HG02588 (cell line): ENCODE results near the gene OXLD1.

Experiments used
- ATAC-seq: cut with Tn5 transposase; IDR thresholded peaks from one replicate; pipeline ENCODE4 v1.9.1; 2021; ENCODE audit warnings: mild to moderate bottlenecking, moderate library complexity; ENCODE audit not compliant: unreplicated experiment

The OXLD1 gene

DNA sequence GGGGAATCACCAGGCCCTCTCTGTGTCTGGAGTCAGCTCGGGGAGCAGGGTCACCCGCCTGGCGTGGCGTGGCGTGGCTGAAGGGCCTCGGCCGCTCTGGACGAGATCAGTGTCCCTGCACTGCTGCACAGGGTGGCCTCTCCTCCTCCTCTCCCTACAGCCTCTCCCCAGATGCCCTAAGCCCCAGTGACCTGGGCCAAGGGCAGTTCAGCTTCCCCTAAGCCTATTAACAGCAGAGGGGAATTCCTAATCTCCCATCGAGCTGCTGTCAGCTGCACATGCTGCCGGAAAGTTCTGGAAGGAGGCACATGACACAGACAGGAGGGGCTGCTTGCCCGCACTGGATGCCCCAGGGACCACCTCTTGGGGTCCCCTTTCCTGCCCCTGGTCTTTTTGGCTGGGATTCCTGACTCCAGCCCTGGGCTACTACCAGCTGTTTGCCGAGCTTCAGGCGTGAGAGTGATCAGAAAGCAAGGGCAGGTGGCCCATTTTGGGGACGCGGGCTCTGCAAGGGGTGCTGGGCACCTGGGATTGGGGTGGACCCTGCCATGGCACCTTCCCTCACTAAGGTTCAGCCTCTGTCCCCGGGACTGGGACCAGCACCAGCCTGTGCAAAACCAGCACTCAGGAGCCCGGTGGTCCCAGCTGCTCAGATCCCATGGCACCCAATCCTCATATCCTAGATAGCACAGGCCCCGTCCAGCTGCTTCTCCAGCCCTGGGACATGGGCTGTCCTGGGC is 10.9 kb downstream of the OXLD1 start:
- no peak for ATAC-seq

DNA sequence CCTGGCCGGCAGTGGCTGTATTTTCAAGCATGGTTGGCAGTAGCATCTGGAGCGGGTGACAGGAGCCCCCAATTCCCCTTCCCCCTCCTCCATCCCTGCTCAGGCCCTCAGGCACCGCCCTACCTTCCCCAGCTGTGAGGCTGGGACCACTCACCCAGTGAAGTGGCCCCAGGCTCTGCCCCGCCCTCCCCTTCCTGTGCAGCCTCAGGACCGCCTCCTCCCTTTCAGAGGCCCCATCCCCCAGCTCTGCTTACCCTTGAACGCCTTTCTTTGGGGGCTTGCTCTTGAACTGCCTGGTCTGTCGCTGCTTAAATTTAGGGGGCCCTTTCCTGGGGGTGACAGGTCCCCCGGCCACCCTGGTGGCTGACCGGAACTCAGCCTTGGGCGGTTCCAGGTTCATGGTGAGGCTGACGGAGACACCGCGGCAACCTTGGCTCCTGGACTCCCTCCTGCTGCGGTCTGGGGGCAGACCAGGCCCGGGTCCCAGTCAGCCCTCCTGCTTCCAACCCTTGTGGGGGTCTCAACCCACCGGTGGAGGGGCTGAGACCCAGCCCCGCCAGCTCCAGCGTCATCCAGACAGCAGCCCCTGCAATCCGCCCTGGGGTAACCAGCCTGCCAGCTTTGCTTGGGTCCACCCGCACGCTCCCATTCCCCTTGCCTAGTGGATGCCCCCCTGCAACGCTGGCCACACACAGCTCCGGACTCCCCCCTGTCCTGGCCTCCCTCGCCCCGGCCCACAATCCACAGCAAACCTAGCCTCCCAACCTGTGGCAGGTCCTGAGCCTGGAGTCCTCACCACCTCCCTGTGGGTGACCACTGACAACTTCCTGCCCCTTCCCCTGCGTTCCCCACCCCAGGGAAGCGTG is 13.3 kb downstream of the OXLD1 start:
- no peak for ATAC-seq

DNA sequence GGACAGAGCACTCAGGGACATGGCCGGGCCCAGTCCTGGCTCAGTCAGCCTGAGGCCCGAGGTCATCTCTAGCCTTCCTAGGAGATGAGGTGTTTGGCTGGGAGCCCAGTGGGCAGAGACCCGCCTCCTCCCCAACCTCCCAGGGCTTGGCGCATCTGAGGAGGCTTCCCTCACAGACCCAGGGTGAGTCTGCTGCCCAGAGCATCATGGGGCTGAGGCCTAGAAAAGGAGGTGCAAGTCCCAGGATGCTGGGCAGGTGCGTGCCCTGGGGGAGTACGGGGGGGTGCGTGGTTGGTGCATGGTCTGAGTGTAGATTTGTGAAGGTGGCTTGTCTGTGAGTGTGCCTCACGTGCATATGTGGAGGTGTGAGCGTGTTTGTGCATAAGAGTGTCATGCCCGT is 14.7 kb downstream of the OXLD1 start:
- ATAC-seq: no peak

DNA sequence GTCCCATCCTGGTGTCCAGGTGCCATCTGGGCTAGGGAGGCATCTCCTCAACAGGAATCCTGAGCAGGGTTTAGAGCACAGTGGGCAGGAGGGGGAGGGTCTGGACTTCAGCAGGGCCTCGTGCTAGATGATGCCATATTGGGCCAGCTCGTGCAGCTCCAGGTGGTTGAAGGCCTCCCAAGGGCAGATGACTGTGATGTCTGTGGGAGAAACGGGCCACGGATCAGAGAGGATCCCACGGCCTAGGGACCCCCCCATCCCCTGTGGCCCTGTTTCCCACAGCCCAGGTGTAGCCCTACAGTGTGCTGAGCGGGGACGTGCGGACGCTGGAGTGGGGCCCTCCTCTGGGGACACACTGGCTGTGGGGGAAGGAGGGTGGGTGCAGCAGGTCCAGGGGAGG is 15.5 kb downstream of the OXLD1 start:
- ATAC-seq: no peak

DNA sequence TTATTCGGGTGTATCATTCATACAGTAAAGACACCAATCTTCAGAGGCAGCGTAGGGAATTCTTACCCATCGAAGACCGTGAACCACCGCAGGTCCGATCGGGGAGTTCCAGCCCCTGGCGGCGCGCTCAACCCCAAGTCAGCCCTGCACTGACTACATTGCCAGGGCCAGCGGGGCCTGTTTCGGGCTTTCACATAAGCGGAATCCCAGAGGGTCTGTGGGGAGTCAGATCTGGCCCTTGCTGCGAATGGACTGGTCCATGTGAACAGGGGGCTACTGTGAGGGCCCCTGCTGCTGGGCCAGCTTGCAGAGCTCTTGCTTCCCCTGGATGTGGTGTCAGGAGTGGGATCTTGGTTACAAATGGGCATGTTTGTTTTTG is 17.7 kb downstream of the OXLD1 start:
- no peak for ATAC-seq

DNA sequence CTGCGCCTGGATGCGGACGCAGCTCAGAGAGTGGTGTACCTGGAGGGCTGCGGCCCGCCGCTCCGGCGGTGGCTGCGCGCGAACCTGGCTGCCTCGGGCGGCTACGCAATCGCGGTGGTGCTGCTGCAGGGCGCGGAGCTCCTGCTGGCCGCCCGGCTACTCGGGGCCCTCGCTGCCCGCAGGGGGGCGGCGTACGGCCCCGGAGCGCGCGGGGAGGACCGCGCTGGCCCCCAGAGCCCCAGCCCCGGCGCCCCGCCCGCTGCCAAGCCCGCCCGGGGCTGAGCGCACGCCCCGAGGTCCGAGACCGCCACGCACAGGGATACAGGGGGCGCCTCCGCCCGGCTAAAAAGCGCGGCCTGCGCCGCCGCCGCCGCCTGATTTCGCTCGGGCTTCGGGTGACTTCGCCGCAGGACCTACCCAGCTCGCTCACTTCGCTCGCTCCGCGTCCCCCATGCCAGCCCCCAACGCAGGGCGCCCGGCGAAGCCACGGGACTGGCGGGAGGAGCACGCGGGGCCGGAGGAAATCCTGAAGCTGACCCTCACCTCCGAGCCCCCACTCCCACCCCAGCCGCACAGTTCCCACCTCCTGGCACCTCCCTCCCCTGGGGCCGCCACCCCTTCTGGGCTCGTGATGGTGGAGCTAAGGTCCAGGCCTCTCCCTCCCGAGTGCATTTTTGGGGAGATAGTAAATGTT is 18.2 kb downstream of the OXLD1 start:
- no peak for ATAC-seq

DNA sequence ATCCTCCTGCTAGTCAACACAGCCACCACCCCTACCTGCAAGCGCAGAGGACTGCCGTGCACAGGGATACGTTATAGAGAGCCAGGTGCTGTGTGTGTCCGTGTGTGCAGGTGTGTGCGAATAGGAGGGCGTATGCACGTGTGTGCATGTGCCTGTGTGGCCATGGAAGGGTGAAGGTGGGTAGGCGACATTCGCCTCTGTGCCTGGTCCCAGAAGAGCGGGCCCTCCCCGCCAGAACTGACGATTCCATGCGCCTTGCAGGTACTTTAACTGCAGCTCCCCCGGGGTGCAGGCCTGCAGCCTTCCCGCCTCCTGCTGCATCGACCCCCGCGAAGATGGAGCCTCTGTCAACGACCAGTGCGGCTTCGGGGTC is 18.8 kb downstream of the OXLD1 start:
- ATAC-seq: no peak

DNA sequence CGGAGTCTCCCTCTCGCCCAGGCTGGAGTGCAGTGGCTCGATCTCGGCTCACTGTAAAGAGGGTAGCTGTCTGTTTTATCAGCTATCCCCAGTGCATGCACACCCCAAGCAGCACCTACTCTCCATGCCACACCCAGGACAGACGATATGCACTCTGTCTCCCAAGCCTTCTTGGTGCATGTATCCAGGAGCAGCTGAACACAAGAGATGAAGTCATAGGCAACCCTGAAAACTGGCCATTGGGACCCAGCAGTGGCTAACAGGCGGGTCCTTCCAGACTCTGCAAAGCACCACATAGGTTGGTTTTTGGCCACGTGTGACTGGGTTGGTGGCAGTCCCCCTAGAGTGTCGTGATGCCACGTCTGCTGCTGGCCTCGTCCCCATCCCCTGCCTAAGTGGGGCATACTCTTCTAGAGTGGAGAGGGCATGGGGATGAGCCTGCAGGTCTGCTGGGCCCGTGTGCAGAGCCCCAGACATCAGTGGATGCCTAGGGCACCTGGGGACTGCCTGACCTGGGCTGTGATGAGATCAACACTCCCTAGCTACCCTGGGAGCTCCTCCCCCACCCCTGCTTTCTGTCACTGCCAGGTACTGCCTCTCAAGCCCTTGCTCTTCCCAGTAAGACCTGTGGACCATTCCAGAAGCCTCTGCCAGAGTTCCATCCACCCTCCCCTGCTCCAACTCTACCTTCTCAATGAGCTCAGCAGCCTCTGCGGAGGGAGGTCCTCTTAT is 19.4 kb downstream of the OXLD1 start:
- no peak for ATAC-seq

DNA sequence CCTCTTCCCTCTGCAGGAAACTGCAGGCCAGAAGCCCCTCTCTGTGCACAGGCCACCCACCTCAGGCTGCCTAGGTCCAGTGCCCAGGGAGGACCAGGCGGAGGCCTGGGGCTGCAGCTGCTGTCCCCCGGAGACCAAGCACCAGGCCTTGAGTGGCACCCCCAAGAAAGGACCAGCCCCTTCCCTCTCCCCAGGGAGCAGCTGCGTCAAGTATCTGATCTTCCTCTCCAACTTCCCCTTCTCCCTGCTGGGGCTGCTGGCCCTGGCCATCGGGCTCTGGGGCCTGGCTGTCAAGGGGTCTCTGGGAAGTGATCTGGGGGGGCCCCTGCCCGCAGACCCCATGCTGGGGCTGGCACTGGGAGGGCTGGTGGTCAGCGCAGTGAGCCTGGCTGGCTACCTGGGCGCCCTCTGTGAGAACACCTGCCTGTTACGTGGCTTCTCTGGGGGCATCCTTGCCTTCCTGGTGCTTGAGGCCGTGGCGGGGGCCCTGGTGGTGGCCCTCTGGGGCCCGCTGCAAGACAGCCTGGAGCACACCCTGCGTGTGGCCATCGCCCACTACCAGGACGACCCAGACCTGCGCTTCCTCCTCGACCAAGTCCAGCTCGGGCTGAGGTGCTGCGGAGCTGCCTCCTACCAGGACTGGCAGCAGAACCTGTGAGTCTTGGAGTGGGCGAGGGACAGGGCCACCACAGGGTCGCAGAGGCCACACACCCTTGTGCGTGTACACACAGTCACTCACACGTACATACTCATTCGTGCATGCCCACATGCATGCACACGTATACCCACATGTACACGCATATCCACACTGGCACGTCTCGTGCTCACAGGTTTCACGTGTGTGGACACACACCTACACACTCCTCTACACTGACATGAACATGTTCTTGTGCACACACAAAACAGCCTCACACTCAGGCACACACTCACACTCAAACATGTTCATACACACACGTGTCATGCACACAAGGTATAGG is 21.1 kb downstream of the OXLD1 start:
- no peak for ATAC-seq

DNA sequence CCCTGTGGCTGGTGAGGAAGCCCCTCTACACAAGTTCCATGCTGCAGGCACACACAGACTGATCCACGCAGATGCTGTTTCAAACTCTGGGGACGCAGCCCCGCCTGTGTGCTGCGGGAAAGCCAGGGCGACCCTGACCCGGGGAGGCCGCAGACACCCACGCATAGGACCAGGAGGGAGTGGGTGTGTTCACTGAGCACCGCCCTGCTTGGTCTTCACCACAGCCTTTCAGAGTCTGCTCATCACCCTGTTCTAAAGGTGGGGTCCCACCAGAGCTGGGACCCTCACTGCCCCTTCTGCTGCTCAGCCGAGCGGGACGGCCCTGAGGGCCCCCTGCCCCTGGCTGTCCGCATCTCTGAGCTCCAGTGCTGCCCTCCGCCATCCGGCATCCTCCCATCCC is 21.9 kb downstream of the OXLD1 start:
- no peak for ATAC-seq

DNA sequence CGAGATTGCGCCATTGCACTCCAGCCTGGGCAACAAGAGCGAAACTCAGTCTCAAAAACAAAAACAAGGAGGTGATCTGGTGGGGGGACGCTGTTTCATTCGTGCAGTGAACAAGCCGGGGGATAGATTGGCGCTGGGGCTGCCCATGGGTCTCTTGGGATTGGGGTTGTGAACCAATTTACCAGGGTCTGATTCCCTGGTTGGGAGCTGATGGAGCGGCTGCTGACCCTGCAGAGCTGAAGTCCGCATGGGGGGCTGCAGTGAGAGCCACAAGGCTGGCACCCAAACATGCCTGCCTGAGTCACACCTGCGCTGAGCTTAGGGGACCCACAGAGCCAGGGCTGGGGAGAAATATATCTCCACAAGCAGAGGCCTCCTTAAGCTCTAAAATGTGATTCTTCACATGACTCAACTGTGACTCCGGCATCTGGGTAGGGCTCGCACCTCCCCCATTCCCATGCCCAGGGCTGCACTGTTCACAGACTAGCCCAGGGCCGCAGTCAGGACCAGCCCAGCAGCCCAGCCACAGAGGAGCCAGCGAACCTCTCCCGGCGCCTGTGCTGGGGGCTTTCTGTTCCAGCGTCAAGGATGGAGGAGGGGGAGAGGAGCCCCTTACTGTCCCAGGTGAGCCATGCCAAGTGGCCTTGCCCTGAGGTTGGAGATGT is 24.4 kb downstream of the OXLD1 start:
- ATAC-seq: no peak

DNA sequence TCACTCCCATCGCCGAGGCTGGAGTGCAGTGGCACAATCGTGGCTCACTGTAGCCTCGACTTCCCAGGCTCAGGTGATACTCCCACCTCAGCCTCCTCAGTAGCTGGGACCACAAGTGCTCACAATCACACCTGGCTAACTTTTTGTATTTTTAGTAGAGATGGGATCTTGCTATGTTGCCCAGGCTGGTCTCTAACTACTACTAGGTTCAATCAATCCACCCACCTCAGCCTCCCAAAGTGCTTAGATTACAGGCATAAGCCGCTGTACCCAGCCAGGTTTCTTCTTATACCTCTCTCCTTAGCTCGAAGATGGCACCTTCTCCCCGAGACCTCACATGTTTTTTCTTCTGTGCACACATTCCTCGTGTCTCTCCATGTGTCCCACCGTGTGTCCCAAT is 26.4 kb downstream of the OXLD1 start:
- ATAC-seq: no peak

DNA sequence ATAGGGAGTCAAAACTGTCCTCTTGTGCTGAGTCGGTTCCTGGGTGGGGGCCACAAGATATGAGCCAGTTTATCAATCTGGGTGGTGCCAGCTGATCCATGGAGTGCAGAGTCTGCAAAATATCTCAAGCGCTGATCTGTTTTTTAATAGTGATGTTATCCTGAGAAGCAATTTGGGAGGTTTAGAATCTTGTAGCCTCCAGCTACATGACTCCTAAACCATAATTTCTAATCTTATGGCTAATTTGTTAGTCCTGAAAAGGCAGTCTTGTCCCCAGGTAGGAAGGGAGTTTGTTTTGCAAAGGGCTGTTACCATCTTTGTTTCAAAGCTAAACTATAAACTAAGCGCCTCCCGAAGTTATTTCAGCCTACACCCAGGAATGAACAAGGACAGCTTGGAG is 27.7 kb downstream of the OXLD1 start:
- no peak for ATAC-seq

DNA sequence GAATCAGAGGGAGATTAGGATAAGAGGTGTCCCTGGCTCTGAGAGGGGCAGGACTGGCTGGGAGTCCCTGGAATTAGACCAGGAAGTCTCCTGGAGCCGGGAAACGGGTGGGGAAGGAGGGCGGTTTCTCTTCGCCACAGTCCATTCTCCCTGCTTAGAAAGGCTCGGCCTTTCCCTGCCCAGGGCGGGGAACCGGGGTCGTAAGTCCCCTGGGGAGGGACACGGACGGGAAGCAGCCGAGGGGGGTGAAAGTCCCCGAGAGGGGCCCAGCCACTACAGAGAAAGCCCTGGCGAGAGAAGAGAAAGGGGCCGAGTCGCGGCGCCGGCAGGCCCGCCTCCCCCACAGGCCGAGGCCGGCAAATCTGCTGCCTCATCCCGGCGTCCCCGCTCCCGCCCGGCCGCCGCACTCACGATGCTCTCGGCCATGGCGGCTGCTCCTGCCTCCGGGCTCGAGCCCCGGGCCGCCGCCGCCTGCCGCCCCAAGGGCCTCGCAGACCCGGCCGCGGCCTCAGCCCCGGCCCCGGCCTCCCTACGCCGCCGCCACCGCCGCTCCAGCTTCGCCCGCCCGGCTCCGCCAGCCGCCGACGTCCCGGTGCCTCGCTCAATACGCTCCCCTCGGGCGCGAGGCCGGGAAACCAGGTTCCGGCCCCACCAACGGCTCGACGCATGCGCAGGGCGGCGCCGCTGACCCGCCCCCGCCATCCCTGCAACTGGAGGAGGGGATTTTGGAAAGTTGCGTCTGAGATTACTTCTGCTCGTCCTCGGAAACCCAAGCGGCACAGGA is 29.7 kb downstream of the OXLD1 start, which contains the start of the genes NPLOC4 and TSPAN10:
Gene NPLOC4, minus strand, starts transcription at position 608 of the 784 bp plus-strand sequence. Its CDS starts 182 bp downstream, at position 426.
Gene TSPAN10, plus strand, starts transcription at position 692 of the 784 bp plus-strand sequence. CDS start 5,217 bp downstream, outside the sequence.
- peak; percentile 85 for ATAC-seq

DNA sequence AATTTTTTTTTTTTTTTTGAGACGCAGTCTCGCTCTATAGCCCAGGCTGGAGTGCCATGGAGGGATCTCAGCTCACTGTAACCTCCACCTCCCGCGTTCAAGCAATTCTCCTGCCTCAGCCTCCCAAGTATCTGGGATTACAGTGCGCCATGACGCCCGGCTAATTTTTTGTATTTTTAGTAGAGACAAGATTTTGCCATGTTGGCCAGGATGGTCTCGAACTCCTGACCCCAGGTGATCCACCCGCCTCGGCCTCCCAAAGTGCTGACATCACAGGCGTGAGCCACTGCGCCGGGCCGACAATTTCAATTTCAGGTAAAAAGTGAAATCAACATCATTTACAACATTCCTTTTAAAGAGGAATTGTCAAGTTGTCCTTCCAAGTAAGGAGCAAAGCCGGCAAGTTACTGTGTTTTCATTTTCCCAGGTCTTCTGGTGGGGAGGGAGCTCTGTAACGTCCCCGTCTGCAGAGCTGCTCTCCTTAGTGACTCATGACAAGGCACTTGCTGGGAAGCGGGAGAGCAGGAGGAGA is 30.4 kb downstream of the OXLD1 start:
- no peak for ATAC-seq

DNA sequence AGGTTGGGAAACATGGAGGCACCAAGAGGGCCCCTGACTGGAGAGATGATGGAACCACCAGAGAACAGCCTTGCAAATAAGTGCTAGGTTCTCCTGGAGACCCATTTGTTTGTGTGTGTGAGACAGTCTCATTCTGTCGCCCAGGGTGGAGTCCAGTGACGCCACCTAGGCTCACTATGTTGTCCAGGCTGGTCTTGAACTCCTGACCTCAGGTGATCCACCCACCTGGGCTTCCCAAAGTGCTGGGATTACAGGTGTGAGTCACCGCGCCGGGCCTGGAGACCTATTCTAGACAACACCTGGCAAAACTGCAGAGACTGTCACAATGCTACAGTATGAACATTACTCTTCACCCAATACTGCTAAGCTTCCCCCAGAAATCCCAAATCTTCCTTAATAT is 31.0 kb downstream of the OXLD1 start:
- ATAC-seq: no peak

DNA sequence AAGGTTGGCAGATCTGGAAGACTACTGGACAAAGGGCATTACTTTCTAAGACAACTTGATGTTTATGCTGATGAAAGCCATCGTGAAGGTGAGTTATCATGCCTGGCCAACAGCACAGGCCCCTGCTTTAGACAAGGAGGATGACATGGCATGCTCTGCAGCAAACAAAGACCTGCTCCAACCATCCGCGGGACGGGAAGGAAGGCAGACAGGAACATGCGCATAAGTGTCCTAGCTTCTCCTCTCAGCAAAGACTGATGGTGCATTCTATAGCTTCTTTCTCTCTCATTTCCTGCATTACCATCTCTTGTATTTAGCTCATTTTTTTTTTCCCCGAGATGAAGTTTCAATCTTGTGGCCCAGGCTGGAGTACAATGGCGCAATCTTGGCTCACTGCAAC is 34.9 kb downstream of the OXLD1 start:
- no peak for ATAC-seq

DNA sequence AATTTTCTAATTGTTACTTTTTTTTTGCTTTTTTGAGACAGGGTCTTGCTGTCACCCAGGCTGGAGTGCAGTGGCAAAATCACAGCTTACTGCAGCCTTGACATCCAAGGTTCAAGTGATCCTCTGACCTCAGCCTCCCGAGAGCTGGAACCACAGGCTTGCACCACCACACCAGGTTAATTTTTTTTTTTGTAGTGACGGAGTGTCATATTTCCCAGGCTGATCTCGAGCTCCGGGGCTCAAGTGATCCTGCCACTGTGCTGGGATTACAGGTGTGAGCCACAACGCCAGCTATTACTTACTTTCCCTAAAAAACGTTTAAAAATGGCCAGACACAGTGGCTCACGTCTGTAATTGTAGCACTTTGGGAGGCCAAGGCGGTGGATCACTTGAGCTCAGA is 36.1 kb downstream of the OXLD1 start:
- ATAC-seq: no peak
